ENCODE data around the gene TOP2B.

DNA sequence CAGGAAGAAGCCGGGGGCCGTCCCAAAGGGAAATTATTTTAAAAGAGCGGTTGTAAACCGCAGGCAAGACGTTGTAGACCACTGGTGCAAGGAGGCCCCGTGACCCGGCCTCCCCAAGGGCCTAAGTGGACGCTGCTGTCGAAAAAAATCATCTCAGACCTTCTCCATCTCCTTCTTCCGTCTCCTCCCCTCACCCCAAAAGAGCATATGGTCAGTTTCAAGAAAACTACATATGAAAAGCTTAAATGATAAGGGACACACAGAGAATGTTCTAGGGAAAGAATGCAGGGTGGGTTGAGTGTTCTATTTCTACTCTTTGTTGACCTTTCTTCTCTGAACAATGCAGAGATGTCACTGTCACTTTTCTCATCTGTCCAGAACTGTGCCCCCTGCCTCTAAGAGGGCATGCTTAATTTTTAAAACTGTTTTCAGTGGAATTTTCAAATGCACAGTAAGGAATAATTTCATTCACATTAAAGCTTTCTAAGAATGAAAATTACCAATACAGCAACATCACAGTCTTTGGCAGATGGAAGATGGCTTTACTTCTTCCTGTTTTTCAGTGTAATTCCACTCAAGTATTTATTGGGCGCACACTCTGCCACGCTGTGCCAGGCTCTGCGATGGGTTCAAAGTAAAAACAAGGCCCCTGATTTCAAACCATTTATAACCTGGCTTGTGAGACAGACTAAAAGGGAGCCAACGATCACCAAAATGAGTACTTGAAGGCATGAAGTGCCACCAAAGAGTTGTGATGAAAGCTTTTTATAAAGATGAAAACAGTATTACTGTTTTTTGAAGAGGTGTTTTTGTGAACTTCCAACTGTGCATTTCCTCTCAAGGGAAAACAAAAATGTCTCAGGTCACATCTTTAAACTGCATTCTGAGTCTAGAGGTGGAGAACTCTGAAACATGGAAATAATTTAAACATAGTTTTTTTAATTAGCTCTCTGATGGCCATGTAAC is 891 bp upstream of the TOP2B start:
- TF ChIP-seq POLR2A (IDR thresholded peaks at IDR 0.05): no peak
- TF ChIP-seq, protein P1, sequence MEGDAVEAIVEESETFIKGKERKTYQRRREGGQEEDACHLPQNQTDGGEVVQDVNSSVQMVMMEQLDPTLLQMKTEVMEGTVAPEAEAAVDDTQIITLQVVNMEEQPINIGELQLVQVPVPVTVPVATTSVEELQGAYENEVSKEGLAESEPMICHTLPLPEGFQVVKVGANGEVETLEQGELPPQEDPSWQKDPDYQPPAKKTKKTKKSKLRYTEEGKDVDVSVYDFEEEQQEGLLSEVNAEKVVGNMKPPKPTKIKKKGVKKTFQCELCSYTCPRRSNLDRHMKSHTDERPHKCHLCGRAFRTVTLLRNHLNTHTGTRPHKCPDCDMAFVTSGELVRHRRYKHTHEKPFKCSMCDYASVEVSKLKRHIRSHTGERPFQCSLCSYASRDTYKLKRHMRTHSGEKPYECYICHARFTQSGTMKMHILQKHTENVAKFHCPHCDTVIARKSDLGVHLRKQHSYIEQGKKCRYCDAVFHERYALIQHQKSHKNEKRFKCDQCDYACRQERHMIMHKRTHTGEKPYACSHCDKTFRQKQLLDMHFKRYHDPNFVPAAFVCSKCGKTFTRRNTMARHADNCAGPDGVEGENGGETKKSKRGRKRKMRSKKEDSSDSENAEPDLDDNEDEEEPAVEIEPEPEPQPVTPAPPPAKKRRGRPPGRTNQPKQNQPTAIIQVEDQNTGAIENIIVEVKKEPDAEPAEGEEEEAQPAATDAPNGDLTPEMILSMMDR (IDR thresholded peaks at IDR 0.05): no peak

All from testis (tissue), 2 donors.